ENCODE measurements around the gene MED6. TPM values are rescaled to one million over a fixed set of nuclear protein-coding genes. Genes with fewer than 3 reads are reported as not detected.

Gene MED6
- total RNA-seq, 4 donors from 2014 or later = 27.6 to 71.8 (median 45.9) TPM

- intact Hi-C loops (cut with DNase I; ENCODE audit: low total_unique reads) = no loop called here
- no peak for TF ChIP-seq POLR2A (IDR thresholded peaks at IDR 0.05)
- TF ChIP-seq CTCF (IDR thresholded peaks at IDR 0.05) = no peak
- no peaks in the 10 kb centered on the region for H3K36me3 ChIP-seq
These were observed 37.0 kb downstream of the MED6 start for GRCh38 chr14:70563417-70563816.

GRCh38 chr14:70558356-70558755, 42.1 kb downstream of the MED6 start:
- TF ChIP-seq CTCF (IDR thresholded peaks at IDR 0.05) (no peak), POLR2A (IDR thresholded peaks at IDR 0.05) (no peak)
- Histone ChIP-seq H3K27ac (no peak overlapping the region), H3K27me3 (no peaks in the 10 kb centered on the region), H3K36me3 (no peaks in the 10 kb centered on the region), H3K9me3 (no peaks in the 10 kb centered on the region), H3K4me1 (no peaks in the 10 kb centered on the region), H3K4me3 (no peak overlapping the region)
- no peak for DNase-seq
- intact Hi-C loops (cut with DNase I; ENCODE audit: low total_unique reads) = no loop called here

More at GRCh38 chr14:70563417-70563816, 37.0 kb downstream of the MED6 start:
- Histone ChIP-seq H3K27me3 (no peaks in the 10 kb centered on the region), H3K27ac (no peak overlapping the region), H3K4me1 (no peaks in the 10 kb centered on the region), H3K4me3 (no peak overlapping the region), H3K9me3 (no peaks in the 10 kb centered on the region)
- no peak for DNase-seq

GRCh38 chr14:70555890-70556289, 44.6 kb downstream of the MED6 start:
- Histone ChIP-seq H3K9me3 (no peaks in the 10 kb centered on the region), H3K27ac (no peak overlapping the region), H3K36me3 (no peaks in the 10 kb centered on the region), H3K27me3 (no peaks in the 10 kb centered on the region), H3K4me1 (no peaks in the 10 kb centered on the region), H3K4me3 (no peak overlapping the region)
- intact Hi-C loops (cut with DNase I; ENCODE audit: low total_unique reads) = no loop called here
- no peak for DNase-seq
- TF ChIP-seq CTCF (IDR thresholded peaks at IDR 0.05) = no peak
- TF ChIP-seq POLR2A (IDR thresholded peaks at IDR 0.05) = no peak

GRCh38 chr14:70538087-70538486, 62.4 kb downstream of the MED6 start:
- Histone ChIP-seq H3K9me3 (peaks cover 0 to 9% of the 10 kb centered on the region in 2 donors), H3K4me1 (no peaks in the 10 kb centered on the region), H3K36me3 (no peaks in the 10 kb centered on the region), H3K27me3 (no peaks in the 10 kb centered on the region), H3K4me3 (no peak overlapping the region), H3K27ac (no peak overlapping the region)
- no peak for DNase-seq
- TF ChIP-seq CTCF (IDR thresholded peaks at IDR 0.05) (no peak), POLR2A (IDR thresholded peaks at IDR 0.05) (no peak)
- intact Hi-C loops (cut with DNase I; ENCODE audit: low total_unique reads) = no loop called here

GRCh38 chr14:70536830-70537229, 63.6 kb downstream of the MED6 start:
- no peak overlapping the region for H3K4me3 ChIP-seq
- peaks cover 0 to 9% of the 10 kb centered on the region in 2 donors for H3K9me3 ChIP-seq
- H3K27ac ChIP-seq = no peak overlapping the region
- H3K27me3 ChIP-seq = no peaks in the 10 kb centered on the region
- H3K36me3 ChIP-seq = no peaks in the 10 kb centered on the region
- intact Hi-C loops (cut with DNase I; ENCODE audit: low total_unique reads) = no loop called here
- no peak for TF ChIP-seq CTCF (IDR thresholded peaks at IDR 0.05)
- TF ChIP-seq POLR2A (IDR thresholded peaks at IDR 0.05) = no peak
- DNase-seq = no peak
- no peaks in the 10 kb centered on the region for H3K4me1 ChIP-seq
